Fibroblast of lung (primary cell): Measurements from ENCODE around the gene CDCA4. TPM values are rescaled to one million over a fixed set of nuclear protein-coding genes. Genes with fewer than 3 reads are reported as not detected.

Source experiments
- DNase-seq, 2 donors: peaks; one replicate each; pipeline versions ENCODE4 v3.0.0 to v3.0.0-alpha.2; 2010; ENCODE audit warnings: low read depth in 2 of 2
- H2AFZ ChIP-seq: 2 replicates; pipeline ENCODE4 v1.5.1; 2012; ENCODE audit warnings: low read length, control low read depth, inconsistent platforms
- H3K27ac ChIP-seq: 2 replicates; pipeline ENCODE4 v1.5.1; 2011; ENCODE audit warnings: low read length, control low read depth; ENCODE audit not compliant: insufficient read depth
- H3K27me3 ChIP-seq: 2 replicates; pipeline ENCODE4 v1.5.1; 2011; ENCODE audit warnings: mild to moderate bottlenecking, low read length; ENCODE audit not compliant: control insufficient read depth, insufficient read depth
- H3K36me3 ChIP-seq: 2 replicates; pipeline ENCODE4 v1.5.1; 2011; ENCODE audit warnings: low read length; ENCODE audit not compliant: control insufficient read depth, insufficient read depth
- H3K4me1 ChIP-seq: 2 replicates; pipeline ENCODE4 v1.5.1; 2011; ENCODE audit warnings: low read length; ENCODE audit not compliant: control insufficient read depth, insufficient read depth; ENCODE audit errors: extremely low read depth
- H3K4me2 ChIP-seq: 2 replicates; pipeline ENCODE4 v1.5.1; 2011; ENCODE audit warnings: low read length, control low read depth; ENCODE audit not compliant: insufficient read depth; ENCODE audit errors: extremely low read depth
- H3K4me3 ChIP-seq, 4 experiments: fragments of 200-600 bp in 1 of 4; sonication (generic) in 1 of 4; replicated peaks in 1 of 4; 2 replicates each; pipeline ENCODE4 v1.5.1; 2011 to 2016; ENCODE audit warnings: low read length in 4 of 4, low read depth in 3 of 4, mild to moderate bottlenecking in 3 of 4, control low read depth in 2 of 4, inconsistent platforms in 1 of 4, mixed read lengths in 1 of 4; ENCODE audit not compliant: insufficient read depth in 1 of 4; ENCODE audit errors: control extremely low read depth in 1 of 4
- H3K79me2 ChIP-seq: 2 replicates; pipeline ENCODE4 v1.5.1; 2012; ENCODE audit warnings: mild to moderate bottlenecking, low read length, inconsistent platforms; ENCODE audit not compliant: control insufficient read depth, insufficient read depth
- H3K9ac ChIP-seq: 2 replicates; pipeline ENCODE4 v1.5.1; 2011; ENCODE audit warnings: mild to moderate bottlenecking, low read length, control low read depth; ENCODE audit not compliant: insufficient read depth
- H3K9me3 ChIP-seq: 2 replicates; pipeline ENCODE4 v1.5.1; 2012; ENCODE audit warnings: low read depth, low read length; ENCODE audit not compliant: control insufficient read depth, insufficient read depth
- H4K20me1 ChIP-seq: 2 replicates; pipeline ENCODE4 v1.5.1; 2011; ENCODE audit warnings: low read length; ENCODE audit not compliant: control insufficient read depth, insufficient read depth; ENCODE audit errors: extremely low read depth
- CTCF ChIP-seq, 2 donors: IDR thresholded peaks in 1 of 2; conservative IDR thresholded peaks in 1 of 2; 1 replicate in 1 of 2; 2 replicates in 1 of 2; pipeline ENCODE4 v1.5.1; 2011 to 2012; ENCODE audit warnings: low read length in 2 of 2, control low read depth in 1 of 2, inconsistent platforms in 1 of 2, low read depth in 1 of 2, mild to moderate bottlenecking in 1 of 2
- EZH2 ChIP-seq: IDR thresholded peaks from 2 replicates; pipeline ENCODE4 v1.5.1; 2012; ENCODE audit warnings: low read length, control low read depth, mild to moderate bottlenecking; ENCODE audit errors: missing control alignments
- polyA plus RNA-seq, 2 donors: library from polyadenylated mRNA; depleted of rRNA in 1 of 2; stranded (reverse) in 1 of 2; unstranded in 1 of 2; fragments of >200 nt; gene quantifications; 2 replicates each; pipeline ENCODE4 v1.2.1, GENCODE V29; 2011 to 2012; ENCODE audit warnings: missing spikeins in 1 of 2
- total RNA-seq: library from RNA; depleted of rRNA; stranded (reverse); fragments of >200 nt; gene quantifications from 2 replicates; pipeline ENCODE4 v1.2.1, GENCODE V29; 2014

CDCA4 gene
- total and polyA plus RNA-seq, 2 donors (not counting 1 experiment from before 2014, with no cell fraction given) = 7.9 to 8.0 TPM

- Histone ChIP-seq H3K27ac (no peak overlapping the region), H3K9me3 (no peaks in the 10 kb centered on the region), H4K20me1 (no peaks in the 10 kb centered on the region), H3K9ac (no peak overlapping the region), H3K4me3 (no peak overlapping the region), H3K4me2 (no peak overlapping the region), H3K79me2 (peaks cover 33% of the 10 kb centered on the region), H3K4me1 (no peaks in the 10 kb centered on the region), H3K36me3 (peaks cover 15% of the 10 kb centered on the region), H2AFZ (no peak overlapping the region), H3K27me3 (no peaks in the 10 kb centered on the region)
- TF ChIP-seq EZH2 = no peak
- no peak for TF ChIP-seq CTCF (conservative IDR thresholded peaks at IDR 0.05 in 1 of 2, IDR thresholded peaks at IDR 0.05 in 1 of 2; ENCODE audit: low read depth in 1 of 2, low read length in 2 of 2)
- DNase-seq = no peak
These were observed 13.2 kb downstream of the CDCA4 start for GRCh38 chr14:105007593-105008264.

GRCh38 chr14:105006831-105007592 is 13.9 kb downstream of the CDCA4 start:
- H3K36me3 ChIP-seq = peaks cover 15% of the 10 kb centered on the region
- H2AFZ ChIP-seq = no peak overlapping the region
- no peaks in the 10 kb centered on the region for H3K4me1 ChIP-seq
- H3K27ac ChIP-seq = no peak overlapping the region
- no peaks in the 10 kb centered on the region for H3K9me3 ChIP-seq
- peaks cover 26% of the 10 kb centered on the region for H3K79me2 ChIP-seq
- H3K4me3 ChIP-seq = no peak overlapping the region
- H3K9ac ChIP-seq = no peak overlapping the region
- no peak for DNase-seq
- no peaks in the 10 kb centered on the region for H3K27me3 ChIP-seq
- H4K20me1 ChIP-seq = no peaks in the 10 kb centered on the region
- TF ChIP-seq CTCF (conservative IDR thresholded peaks at IDR 0.05 in 1 of 2, IDR thresholded peaks at IDR 0.05 in 1 of 2; ENCODE audit: low read depth in 1 of 2, low read length in 2 of 2) (no peak), EZH2 (no peak)
- H3K4me2 ChIP-seq = no peak overlapping the region

- H4K20me1 ChIP-seq = no peaks in the 10 kb centered on the region
- H3K79me2 ChIP-seq = peaks cover 18% of the 10 kb centered on the region
These were observed 14.7 kb downstream of the CDCA4 start for GRCh38 chr14:105005929-105006830.

More at GRCh38 chr14:105005929-105006830, 14.7 kb downstream of the CDCA4 start:
- Histone ChIP-seq H3K36me3 (peaks cover 8% of the 10 kb centered on the region), H3K9ac (no peak overlapping the region), H3K4me3 (no peak overlapping the region), H2AFZ (no peak overlapping the region), H3K4me1 (no peaks in the 10 kb centered on the region), H3K9me3 (no peaks in the 10 kb centered on the region), H3K4me2 (no peak overlapping the region), H3K27me3 (no peaks in the 10 kb centered on the region), H3K27ac (no peak overlapping the region)
- TF ChIP-seq EZH2 (no peak), CTCF (conservative IDR thresholded peaks at IDR 0.05 in 1 of 2, IDR thresholded peaks at IDR 0.05 in 1 of 2; ENCODE audit: low read depth in 1 of 2, low read length in 2 of 2) (no peak)
- DNase-seq = no peak
